ENCODE measurements around the gene KRTAP5-5.

DNA sequence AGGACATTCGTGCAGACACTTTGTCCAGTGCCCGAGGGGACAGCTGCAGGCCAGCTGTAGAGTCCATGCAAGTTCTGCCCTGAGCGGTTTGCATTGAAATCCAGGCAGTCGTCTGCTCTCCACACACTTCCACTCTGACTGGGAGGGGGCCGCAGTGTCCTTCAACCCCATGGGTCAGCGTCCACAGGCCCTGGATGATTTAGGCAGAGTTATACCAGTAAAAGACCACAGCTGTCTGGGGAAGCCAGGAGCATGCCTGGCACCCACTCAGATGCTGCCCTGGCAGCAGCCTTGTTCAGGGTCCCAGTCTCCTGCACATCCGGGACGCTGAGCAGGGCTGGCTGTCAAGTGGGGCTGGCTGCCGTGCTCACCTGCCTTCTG is 26.5 kb downstream of the KRTAP5-5 start:
- TF ChIP-seq TAF1 (IDR thresholded peaks at IDR 0.05; ENCODE audit: borderline replicate concordance, insufficient read depth, low read length) (no peak), SIN3A (IDR thresholded peaks at IDR 0.05; ENCODE audit: borderline replicate concordance, insufficient read depth, low read length) (no peak), POLR2AphosphoS5 (IDR thresholded peaks at IDR 0.05; ENCODE audit: low read depth, low read length) (no peak), REST (IDR thresholded peaks at IDR 0.05; ENCODE audit: insufficient read depth in 1 of 2, low read depth in 2 of 2, low read length in 2 of 2) (no peak), FOXP2 (optimal IDR thresholded peaks at IDR 0.05; ENCODE audit: borderline replicate concordance, extremely low read depth, extremely low read length, insufficient read depth) (no peak)

Measured in PFSK-1 (cell line).